B cell (primary cell): ENCODE data around the gene WDR82.

ENCODE experiments used
- CTCF ChIP-seq: fragments of 200-600 bp; IDR thresholded peaks from one replicate; pipeline ENCODE4 v1.8.0; 2022; ENCODE audit warnings: antibody characterized with exemption, mild to moderate bottlenecking
- EZH2 ChIP-seq: IDR thresholded peaks from 2 replicates; pipeline ENCODE4 v1.6.1; 2012; ENCODE audit warnings: borderline replicate concordance, low read depth, mild to moderate bottlenecking, moderate library complexity, low read length; ENCODE audit not compliant: insufficient read depth, poor library complexity, severe bottlenecking

- TF ChIP-seq CTCF (no peak), EZH2 (no peak)
Measured at GRCh38 chr3:52289747-52290595, 11.5 kb upstream of the WDR82 start.
